Measurements from ENCODE around the gene SCAMP4.

DNA sequence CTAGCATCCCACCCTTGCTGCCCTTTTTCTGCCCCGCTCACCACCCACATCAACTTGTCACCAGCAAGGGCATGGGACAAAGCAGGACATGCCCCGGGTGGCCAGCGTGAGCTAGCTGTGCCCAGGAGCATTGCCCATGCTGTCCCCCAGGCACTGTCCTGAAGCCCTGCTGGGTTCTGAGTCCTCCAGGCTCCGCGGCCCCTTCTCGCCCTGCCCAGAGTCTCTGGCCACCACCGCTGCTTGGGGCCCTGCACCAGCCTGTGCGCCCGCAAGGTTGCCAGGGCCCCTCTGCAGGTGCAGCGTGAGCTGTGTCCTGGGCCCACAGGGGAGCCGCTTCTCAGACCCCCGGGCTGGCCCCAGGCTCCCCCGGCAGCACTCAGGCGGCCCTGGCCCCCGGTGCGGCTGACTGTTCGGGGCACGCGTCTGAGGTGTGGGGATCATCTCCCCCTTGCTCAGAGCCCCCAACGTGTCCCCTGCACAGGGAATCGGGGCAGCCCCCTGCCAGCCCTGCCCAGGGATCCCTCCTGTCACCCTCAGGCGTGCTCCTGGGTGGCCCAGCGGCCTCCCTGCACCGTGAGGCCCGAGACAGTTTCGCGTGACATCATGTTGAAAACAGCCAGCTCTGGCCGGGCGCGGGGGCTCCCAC, 39.8 kb downstream of the SCAMP4 start:
- TF ChIP-seq MYC (IDR thresholded peaks at IDR 0.05; ENCODE audit: borderline replicate concordance, low read length) (no peak), POLR2A (IDR thresholded peaks at IDR 0.05; ENCODE audit: low read length) (no peak), RFX5 (IDR thresholded peaks at IDR 0.05) (no peak)
- TF ChIP-seq, protein P1, sequence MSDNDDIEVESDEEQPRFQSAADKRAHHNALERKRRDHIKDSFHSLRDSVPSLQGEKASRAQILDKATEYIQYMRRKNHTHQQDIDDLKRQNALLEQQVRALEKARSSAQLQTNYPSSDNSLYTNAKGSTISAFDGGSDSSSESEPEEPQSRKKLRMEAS (IDR thresholded peaks at IDR 0.05), result no peak
- TF ChIP-seq, protein P2, sequence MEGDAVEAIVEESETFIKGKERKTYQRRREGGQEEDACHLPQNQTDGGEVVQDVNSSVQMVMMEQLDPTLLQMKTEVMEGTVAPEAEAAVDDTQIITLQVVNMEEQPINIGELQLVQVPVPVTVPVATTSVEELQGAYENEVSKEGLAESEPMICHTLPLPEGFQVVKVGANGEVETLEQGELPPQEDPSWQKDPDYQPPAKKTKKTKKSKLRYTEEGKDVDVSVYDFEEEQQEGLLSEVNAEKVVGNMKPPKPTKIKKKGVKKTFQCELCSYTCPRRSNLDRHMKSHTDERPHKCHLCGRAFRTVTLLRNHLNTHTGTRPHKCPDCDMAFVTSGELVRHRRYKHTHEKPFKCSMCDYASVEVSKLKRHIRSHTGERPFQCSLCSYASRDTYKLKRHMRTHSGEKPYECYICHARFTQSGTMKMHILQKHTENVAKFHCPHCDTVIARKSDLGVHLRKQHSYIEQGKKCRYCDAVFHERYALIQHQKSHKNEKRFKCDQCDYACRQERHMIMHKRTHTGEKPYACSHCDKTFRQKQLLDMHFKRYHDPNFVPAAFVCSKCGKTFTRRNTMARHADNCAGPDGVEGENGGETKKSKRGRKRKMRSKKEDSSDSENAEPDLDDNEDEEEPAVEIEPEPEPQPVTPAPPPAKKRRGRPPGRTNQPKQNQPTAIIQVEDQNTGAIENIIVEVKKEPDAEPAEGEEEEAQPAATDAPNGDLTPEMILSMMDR (IDR thresholded peaks at IDR 0.05), result no peak
- TF ChIP-seq, protein P3, sequence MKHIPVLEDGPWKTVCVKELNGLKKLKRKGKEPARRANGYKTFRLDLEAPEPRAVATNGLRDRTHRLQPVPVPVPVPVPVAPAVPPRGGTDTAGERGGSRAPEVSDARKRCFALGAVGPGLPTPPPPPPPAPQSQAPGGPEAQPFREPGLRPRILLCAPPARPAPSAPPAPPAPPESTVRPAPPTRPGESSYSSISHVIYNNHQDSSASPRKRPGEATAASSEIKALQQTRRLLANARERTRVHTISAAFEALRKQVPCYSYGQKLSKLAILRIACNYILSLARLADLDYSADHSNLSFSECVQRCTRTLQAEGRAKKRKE (CRISPR knock-in tag; IDR thresholded peaks at IDR 0.05; ENCODE audit: low read depth), result no peak

All from A549 (cell line).